Activated CD4-positive, alpha-beta T cell treated with anti-CD3 and anti-CD28 coated beads, Interleukin-2, amount 50 U/mL, for 4 hours (primary cell): ENCODE results near the gene LARP4.
"Not testable (repeated sequence)": the region's sequence is repeated elsewhere in the genome, so short reads cannot be mapped to it uniquely, and the experiment has no call there.

Experiments used
- DNase-seq, 2 experiments: peaks; one replicate each; pipeline ENCODE4 v3.0.0-alpha.2; 2020

Gene LARP4

DNA sequence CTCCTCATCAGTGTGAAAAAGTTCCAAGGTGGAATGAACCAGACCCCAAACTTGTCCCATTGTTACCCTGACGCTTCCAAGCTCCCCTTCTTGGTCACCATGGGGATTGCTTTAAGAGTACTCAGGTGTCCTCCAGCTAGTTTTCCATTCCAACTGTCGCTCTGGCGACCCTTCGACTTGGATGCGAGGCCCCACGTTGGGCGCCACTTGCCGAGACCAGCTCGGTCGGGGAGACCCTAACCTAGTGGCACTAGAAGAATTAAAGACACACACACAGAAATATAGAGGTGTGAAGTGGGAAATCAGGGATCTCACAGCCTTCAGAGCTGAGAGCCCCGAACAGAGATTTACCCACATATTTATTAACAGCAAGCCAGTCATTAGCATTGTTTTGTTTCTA is 97.4 kb downstream of the LARP4 start:
- DNase-seq = not testable (repeated sequence)

DNA sequence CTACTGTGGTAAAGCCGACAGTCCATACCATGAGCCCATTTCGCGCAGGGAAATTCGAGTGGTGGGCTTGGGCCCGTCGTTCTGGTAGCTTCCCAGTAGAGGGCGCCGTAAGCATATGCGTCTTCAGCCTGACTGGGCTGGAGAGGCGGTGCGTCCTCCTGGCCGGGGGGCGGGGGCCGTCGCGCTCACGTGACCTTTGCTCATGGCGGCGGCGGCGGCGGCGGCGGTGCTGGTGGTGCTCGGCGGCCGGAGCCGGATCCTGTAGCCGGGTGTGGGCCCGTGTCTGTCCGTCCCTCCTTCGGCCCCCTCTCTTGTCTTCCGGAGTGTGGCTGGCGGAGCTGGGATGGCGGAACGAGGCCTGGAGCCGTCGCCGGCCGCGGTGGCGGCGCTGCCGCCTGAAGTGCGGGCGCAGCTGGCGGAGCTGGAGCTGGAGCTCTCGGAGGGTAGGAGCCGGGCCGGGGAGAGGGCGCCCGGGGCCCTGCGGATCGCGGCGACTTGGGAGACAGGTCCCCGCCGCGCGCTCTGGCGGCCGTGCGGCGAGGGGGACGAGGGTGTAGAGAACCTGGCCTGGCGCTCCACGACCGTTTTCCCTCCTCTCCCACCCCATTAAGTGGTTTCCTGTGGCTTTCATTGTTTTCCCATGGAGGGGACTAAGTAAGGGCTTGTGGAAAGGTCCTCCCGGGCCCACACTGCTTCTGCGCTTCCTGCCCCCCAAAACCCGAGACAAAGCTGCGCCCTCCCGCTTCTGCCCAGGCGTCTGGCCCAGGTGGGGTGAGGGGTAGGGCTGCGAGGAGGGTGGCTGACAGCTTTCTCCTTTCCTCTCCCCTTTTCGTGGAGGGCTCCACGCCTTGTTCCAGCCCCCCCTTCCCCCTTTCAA is 104.4 kb downstream of the LARP4 start, which contains the start of gene DIP2B:
DIP2B (plus strand) TSS at position 188 of the 877 bp plus-strand sequence; CDS start at position 344, 156 bp downstream.
- DNase-seq = peak; percentile 95 to 96

DNA sequence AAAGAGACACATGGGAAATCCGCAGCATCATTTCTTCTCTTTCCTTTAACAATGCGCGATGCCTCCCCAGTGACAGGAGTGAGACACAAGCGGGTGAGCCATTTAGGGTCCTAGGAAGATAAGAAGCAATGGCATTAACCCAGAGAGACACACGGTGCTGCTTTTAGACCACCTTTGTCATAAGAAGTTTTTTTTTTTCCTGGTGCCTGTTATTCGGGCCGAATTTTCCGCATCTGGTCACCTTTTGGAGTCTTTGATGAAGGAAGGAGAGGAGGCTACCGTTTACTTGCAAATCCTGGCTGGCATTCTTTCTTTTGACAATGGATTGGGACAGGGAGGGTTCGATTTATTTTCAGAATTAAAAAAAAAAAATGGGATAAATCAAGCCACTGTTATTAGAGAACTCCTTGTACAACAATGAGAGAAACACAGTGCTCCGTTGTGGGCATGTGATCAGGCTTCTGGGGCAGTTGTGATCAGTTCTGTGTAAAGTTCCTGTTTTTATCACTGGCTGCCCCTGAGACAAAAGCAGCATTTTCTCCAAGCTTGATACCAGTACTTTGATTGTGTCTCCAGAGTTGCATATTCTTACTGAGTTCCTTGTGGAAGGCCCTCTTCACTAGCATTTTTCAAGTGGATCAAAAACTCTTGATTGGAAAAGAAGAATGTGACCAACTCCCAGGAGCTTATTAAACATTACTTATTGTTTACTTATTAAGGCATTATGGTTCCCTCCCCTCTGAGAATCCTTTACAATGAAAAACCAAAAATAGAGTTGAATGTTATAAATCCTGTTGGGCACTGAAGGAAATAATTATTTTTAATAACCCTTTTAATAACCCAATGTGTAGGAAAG is 105.2 kb downstream of the LARP4 start:
- no peak for DNase-seq

DNA sequence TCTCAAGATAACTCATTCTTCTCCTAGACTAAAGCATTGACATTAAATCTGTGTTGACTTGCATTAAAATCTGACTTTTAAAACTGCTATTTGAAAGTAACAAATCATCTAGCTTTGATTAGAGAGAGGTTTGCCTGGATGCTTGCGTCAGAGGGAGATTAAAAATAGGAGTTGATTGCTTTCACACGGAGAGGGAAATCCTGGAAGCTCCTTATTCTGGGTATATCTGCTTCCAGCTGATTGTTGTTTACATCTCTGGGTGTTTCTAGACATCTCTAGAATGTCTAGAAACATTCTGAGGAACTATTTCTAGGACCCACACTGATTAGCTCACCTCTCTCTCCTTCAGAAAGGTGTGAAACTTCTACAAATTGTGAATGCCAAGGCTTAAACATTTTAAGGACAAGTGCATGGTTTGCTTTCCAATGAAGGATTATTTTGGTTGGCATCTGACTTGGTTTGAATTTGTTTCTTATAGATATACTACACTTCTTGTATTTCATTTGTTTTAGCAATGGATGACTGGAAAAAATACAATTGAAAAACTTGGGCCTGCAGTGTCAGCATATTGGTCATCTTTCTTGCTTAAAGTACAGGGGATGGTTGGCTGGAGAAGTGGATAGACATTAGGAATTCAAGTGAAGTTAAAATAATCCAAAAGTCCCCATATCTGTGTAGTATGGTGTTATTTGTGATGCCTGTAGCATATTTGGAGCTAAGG is 106.2 kb downstream of the LARP4 start:
- no peak for DNase-seq

DNA sequence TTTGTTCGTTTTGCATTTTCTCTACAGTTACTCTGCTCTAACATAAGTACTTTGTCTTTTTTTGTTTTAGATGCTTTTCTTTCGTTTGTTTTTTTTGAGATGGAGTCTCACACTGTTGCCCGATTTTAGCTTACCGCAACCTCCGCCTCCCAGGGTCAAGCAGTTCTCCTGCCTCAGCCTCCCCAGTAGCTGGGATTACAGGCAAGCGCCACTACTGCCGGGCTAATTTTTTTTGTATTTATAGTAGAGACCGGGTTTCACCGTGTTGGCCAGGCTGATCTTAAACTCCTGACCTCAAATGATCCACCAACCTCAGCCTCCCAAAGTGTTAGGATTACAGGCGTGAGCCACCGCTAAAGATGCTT is 106.8 kb downstream of the LARP4 start:
- DNase-seq = no peak

DNA sequence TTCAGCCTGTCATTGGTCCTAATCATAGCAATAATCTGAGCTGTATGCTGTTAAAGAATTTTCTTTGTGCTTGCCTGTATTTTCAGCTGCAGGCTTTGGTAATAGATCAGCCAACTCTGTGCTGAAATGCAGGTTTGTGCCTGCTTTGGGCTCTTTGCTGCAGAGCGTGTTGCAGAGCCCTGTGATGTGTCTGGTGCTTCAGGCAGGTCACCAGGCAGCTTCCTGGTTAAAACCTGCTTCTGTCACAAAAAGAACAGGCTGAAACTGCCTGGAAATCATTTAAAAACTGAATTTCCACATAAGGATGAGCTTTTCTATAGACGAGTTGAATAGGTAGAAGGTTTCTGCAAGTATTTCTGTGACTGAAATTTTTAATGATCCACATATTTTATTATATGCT is 107.2 kb downstream of the LARP4 start:
- DNase-seq = no peak

DNA sequence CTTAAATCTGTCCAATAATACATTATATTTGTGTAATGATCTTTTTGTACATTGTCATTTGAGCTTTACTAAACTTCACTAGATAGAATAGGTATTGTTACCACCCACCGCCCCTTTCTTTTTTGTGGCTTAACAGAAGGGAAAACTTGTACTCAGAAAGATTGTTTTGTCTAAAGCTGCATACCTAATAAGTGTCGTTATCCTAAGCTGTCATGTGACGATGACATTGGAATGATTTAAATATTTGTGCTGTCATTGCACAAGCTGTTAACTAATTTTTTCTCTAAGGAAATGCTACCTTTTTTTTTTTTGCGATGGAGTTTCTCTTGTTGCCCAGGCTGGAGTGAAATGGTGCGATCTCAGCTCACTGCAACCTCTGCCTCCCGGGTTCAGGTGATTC is 107.7 kb downstream of the LARP4 start:
- no peak for DNase-seq

DNA sequence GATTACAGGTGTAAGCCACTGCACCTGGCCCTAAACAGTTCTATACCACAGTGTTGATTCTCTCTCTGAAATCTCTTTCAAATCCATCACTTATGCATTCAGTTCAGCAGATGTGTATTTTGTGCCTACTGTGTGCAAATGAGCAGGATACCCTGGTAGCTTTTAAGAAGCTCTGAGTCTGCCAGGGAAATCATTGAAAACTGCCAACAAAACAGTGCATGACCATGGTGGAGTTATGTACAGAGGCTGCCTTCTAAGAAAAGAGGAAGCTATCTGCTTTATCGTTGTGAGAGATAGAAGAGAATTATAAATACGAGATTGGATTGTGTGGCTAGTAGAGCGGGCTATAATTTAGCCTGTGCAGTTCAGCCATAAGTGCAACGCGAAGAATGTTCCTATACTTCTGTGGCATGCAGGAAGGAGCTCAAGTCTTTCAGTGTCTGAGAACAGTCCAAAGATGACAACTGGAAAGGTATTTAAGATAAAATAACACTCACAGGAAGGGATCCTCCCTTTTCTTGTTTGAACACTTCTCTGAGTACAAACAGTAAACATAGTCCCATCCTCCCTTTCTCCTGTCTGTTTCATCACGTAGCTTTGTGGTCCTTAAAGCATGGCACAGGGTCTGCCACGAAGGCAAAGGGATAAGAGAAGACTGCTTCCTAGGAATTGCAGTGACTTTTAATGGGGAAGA is 108.4 kb downstream of the LARP4 start:
- DNase-seq = no peak

DNA sequence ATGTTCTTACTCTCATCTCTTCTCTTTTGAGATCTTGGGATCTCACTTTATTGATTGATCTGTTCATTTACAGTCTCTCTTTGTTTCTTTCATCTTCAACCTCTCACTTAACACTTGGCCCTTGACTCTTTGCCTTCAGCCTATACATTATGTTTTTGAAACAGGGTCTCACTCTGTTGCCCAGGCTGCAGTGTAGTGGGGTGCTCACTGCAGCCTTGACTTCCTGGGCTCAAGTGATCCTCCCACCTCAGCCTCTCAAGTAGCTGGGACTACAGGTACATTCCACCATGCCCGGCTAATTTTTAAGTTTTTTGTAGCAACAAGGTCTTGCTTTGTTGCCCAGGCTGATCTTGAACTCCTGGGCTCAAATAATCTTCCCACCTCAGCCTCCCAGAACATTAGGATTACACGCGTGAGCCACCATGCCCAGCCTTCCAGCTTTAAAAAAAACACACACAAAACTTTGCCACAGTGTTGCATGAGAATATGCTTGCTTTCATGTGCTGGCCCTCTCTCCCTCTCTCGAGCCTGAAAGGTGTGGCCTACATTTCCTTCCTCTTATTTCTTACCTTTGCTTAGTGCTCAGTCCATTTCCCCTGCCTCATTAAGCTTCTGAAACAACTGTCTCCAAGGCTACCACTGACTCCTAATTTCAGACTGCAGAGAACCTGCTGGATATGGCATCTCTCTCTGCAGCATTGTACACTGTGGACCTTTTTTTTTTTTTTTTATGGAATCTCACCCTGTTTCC is 114.0 kb downstream of the LARP4 start:
- DNase-seq = no peak

DNA sequence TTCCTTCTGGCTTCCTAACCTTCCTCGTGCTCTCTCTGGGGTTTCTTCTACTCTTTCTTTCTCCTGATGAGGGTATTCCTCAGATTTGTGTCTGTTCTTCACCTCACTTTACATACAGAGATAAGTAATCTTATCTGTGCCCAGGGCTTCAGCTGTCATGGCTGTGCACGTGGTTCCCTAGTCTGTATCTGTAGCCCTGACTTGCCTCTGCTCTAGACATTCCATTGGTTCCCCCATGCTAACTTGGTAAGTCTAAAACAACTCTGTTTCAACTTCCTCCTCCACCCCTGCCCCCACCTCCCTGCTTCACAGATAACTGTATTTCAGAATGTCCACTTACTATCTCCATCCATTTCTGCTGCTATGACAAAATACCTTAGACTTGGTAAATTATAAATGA is 114.9 kb downstream of the LARP4 start:
- no peak for DNase-seq

DNA sequence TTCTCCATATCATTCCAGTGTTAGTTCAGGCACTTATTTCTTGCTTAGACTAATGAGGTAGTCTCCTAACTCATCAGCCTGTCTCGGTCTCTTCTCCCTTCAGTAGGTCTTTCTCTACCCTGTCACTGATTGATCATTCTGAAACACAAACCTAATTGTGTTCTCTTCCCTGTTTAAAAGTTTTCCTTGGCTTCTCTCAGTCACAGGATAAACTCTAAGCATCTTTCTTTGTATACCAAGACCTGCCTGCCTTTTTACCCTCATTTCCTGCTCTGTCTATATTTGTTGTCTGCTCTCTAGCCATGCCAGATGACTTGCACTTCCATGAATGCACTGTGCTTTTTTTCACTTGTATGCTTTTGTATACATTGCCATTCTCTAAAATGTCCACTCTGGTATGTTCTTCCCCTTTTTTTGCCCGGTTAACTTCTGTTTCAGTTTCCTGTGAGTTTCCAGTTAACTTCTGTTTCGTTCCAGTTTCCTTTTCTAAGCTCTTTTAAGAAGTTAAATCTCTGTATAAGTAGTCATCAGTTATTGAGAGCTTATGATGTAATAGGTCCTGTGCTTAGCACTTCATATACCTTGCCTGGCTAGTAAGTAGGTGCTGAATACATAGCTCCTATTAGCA is 116.8 kb downstream of the LARP4 start:
- no peak for DNase-seq

DNA sequence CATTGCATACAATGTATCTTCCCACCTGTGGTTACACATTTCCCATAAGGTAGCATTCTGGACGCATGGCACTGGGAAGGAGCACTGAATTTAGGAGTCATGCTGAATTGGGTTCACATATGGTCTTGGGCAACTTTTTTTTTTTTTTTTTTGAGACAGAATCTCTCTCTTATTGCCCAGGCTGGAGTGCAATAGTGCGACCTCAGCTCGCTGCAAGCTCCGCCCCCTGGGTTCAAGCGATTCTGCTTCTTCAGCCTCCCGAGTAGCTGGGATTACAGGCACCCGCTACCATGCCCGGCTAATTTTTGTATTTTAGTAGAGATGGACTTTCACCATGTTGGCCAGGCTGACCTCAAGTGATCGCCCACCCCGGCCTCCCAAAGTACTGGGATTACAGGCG is 117.4 kb downstream of the LARP4 start:
- DNase-seq = no peak

DNA sequence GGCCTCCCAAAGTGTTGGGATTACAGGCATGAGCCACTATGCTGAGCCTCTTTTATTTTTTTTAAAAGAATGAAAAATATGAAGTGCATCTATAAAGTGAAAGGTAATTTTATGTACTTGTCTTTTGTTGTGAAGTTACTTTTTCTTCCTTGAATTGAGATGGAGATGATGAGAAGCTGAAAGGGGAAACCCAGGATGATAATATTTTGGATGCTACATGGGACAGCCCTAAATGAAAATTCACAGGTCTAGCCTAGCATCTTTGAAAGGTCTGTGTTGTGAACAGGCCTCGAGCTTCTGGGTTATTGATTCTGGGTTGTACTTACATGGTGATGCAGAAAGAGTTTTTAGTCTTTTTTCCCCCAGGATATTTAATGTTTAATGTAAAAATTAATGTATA is 118.7 kb downstream of the LARP4 start:
- no peak for DNase-seq

DNA sequence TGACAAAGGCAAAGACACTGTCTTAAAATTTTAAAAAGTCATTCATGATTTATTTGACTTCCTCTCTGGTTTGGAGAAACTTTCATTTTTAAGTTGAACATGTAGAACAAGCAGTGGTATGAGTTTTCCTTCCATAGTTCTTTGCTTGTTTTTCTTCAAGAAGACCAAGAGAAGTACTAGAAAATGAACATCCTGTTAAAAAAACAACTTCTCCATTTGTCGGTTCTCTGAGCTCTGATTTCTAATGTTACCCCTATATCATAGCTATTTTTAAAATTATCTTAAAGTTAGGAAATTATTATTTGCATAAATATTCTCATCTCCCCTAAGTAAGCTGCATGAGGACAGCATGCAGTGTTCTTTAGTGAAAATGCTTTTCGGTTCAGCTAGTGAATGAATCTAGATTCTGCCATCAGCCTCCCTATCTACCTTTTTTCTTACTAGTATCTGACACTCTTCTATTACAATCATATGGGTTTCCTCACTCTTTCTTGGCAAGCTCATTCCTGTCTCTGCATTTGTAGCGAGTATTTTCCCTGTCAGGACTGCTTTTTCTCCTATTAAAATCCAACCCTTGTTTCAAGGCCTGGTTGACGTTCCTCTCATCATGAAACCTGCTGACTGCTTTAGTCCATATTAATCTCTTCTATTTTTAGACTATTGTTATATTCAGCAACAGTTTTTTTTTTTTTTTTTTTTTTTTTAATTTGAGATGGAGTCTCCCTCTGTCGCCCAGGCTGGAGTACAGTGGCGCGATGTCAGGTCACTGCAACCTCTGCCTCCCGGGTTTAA is 119.9 kb downstream of the LARP4 start:
- DNase-seq = no peak

DNA sequence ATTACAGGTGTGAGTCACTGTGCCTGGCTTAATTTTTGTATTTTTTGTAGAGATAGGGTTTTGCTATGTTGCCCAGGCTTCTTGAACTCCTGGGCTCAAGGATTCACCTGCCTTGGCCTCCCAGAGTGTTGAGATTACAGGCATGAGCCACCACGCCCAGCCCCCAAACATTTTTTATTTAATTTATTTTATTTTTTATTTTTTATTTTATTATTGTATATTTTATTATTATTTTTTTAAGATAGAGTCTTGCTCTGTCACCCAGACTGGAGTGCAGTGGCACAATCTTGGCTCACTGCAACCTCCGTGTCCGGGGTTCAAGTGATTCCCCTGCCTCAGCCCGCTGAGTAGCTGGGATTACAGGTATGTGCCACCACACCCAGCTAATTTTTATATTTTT is 121.1 kb downstream of the LARP4 start:
- not testable (repeated sequence) for DNase-seq

DNA sequence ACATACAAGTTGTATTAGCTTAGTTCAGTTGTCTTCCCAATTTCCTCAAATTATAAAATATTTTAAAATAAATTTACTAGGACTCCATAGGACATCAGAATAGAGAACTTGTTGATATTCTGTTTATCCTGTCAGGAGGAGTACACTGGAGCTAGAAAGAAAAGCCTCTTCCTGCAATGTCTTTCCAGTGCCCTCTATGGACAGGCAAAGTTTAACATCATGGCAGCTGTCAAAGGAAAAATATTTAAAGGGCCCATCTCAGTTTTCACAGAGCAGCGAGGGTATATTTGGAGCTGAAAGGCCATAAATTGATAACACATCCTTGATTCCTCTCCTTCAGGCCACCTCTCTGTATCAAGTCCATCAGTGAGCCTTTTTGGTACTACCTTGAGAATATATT is 123.1 kb downstream of the LARP4 start:
- DNase-seq = no peak

DNA sequence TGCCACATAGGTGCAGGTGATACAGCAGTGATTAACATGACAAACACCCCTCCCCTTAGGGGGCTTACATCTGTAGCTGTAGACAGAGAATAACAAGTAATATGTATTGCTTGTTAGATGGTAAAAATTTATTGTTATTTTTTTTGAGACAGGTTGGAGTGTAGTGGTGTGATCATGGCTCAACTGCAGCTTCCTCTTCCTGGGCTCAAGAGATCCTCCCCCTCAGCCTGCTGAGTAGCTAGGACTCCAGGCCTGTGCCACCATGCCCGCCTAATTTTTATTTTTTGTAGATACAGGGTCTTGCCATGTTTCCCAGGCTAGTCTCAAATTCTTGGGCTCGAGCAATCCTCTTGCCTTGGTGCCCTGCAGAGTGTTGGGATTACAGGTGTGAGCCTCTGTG is 123.9 kb downstream of the LARP4 start:
- DNase-seq = no peak

DNA sequence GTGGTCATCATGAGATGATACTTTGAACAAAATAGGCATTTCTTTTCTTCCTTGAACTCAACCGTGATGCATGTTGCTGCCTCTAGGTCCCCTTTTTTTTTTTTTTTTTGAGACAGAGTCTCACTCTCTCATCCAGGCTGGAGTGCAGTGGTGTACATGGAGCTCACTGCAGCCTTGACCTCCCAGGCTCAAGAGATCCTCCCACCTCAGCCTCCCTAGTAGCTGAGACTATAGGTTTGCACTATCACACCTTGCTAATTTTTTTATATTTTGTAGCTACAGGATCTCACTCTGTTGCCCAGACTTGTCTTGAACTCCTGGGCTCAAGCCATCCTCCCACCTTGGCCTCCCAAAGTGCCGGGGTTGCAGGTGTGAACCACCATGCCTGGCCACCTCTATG is 124.7 kb downstream of the LARP4 start:
- DNase-seq = no peak

DNA sequence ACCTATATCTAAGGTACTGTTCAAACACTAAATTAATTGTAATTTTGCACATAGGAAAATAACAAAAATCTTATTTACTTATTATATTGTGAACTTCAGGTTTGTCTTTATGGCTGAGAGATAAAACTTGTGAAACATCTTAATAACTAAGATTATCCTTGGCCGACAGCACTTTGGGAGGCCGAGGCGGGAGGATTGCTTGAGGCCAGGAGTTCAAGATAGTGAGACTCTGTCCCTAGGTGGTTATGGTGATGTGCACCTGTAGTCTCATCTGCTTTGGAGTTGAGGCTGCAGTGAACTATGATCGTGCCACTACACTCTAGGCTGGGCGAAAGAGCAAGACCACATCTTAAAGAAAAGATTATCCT is 126.7 kb downstream of the LARP4 start:
- no peak for DNase-seq

DNA sequence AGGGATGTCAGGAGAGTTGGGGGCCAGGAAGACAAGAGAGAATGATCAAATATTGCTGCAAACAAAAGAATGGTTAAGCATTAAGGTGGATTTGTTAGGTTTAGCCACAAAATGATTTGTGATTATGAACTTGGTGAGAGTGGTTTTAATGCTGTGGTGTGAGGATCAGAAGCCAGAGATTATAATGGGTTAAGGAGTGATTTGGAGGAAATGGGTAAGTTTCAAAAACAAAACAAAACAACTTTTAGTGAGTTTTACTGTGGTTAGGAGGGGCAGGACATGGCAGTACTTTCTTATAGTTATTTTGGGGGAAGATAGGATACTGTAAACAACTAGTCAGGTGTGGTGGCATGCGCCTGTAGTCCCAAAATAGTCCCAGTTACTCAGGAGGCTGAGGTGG is 128.1 kb downstream of the LARP4 start:
- DNase-seq = no peak

DNA sequence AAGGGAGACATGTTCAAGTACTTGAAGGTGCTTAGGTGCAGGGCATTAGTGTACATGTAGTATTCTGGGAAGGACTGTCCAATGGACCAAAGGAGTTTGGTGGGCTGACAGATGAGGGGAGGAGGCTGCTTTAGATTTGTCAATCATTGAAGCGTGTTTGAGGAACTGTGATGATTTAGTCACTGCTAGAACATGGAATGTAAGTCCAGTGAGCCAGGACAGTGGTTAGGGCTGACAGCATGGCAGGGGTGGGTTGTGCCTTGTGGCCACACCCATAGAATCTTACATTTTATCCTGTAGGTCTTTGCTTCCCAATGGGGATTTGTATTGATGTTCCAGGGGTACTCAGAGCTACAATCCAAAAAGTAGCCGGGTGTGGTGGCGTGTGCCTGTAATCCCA is 128.7 kb downstream of the LARP4 start:
- no peak for DNase-seq
